Gastroesophageal sphincter (tissue), 3 donors: ENCODE measurements around the gene ARL6IP4.

Experiments
- CTCF ChIP-seq, 4 experiments: fragments of 200-600 bp in 2 of 4; fragments of 450-650 bp in 2 of 4; sonication (generic) in 1 of 4; IDR thresholded peaks; one replicate each; pipeline ENCODE4 v1.5.1; 2017 to 2019; ENCODE audit warnings: antibody characterized with exemption in 4 of 4, mild to moderate bottlenecking in 2 of 4, moderate library complexity in 2 of 4
- POLR2A ChIP-seq, 2 donors: fragments of 450-650 bp; IDR thresholded peaks; one replicate each; pipeline ENCODE4 v1.6.1; 2017; ENCODE audit warnings: antibody characterized with exemption in 2 of 2, mild to moderate bottlenecking in 2 of 2, moderate library complexity in 1 of 2

- no peak for TF ChIP-seq CTCF (IDR thresholded peaks at IDR 0.05)
- no peak for TF ChIP-seq POLR2A (IDR thresholded peaks at IDR 0.05)
These were observed 12.4 kb upstream of the ARL6IP4 start for GRCh38 chr12:122968104-122968503.
